ELR (cell line): ENCODE measurements around the gene CYP46A1.
A peak's percentile ranks its signal among the peaks of the same experiment; 100 is the strongest.
"Not testable (repeated sequence)": the region's sequence is repeated elsewhere in the genome, so short reads cannot be mapped to it uniquely, and the experiment has no call there.

ENCODE experiments used
- DNase-seq: peaks from one replicate; pipeline ENCODE4 v3.0.0-alpha.2; 2015; ENCODE audit warnings: low read depth

Gene CYP46A1

DNA sequence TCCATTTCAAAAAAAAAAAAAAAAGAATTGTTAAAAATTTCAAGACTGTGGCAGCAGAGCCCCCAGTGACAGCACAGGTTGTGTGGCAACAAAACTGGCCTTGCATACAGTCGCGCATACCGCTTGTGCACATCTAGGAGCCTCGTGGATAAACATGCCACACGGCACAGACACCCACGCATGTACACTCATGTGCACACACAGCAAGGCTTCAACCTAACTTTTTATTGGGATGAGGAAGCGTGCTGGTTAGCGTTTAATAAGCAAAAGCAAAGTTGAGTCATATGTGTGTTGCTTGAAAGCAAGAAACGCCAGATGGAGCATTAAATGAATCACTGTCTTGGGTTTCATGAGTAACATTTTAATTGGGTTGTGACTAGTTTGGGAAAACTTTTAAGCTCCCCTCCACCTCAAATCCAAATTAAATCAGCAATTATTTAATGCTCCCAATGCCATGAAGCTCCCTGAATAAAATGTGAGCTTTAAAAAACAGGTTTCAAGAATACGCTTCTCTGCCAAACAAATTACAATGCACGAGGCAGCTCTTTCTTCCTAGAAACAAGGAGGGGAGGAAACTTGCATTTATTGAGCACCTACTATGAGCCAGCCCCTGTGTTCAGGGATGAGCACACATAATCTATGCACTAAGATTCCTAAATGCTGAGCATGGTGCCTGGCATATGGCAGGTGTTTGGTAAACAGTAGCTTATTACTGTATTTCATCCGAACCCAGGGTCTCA lies 73.4 kb downstream of the CYP46A1 start:
- peak; percentile 100 for DNase-seq

DNA sequence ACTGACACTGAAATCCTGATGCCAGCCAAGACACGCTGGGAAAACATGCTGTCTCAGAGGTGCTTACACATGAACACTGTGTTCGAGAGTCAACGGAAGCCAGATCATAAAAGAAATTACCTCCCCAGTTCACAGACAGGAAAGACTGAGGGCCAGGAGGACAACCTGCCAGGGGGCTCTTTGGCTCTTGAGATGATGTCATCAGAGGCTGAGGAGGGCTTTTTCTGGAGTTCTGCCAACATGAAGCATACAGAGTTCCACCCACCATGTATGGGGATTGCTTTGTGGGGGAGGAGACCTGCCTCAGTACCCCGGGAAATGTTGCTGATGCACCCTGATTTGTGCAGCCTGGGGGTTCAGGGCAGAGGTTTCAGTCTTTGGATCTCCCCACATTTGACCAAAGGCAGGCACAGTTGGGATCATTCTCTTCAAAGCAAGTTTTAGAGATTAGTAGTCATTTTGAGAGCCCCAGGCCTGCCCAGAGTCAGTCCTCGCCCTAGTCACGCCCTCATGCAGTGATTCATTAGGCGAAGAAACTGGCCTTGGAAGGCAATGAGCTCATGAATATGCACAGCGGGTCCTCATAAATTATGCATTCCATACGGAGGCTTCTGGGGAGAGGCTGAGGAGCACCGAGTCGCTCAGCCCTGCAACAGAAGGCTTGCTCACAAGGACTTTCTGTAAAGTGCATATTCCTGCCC lies 74.2 kb downstream of the CYP46A1 start:
- DNase-seq: peak; percentile 100

DNA sequence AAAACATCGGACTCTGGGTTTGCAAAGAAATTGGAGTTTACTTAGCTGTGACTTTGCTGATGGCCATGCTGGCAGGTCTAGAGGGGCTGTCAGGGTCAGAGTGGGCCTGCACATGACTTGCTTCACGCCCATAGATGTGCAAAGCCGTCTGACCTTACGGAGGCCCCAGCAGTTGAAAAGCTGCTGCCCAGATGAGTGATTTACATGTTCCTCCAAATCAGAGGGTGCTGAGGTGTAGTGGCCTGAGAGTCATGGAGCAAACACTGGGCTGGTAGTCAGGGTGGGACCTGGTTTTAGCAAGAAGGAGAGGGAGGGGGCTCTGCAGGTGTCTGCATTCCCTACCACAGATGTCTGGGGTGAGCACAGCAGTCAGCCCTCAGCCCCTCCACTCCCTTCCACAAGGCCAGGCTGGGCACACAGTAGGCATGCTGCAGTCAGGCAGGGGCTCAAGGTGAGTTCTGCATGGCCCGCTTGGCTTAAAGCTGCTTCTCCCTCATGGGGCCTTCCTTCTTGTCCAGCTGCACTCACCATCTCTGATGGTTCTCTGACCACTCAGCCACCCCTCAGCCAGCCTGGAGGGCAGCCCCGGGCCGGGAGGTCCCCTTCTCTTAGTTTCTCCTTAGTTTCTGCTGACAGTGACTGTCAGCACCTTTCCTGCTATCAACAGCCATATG lies 74.9 kb downstream of the CYP46A1 start:
- DNase-seq: no peak

DNA sequence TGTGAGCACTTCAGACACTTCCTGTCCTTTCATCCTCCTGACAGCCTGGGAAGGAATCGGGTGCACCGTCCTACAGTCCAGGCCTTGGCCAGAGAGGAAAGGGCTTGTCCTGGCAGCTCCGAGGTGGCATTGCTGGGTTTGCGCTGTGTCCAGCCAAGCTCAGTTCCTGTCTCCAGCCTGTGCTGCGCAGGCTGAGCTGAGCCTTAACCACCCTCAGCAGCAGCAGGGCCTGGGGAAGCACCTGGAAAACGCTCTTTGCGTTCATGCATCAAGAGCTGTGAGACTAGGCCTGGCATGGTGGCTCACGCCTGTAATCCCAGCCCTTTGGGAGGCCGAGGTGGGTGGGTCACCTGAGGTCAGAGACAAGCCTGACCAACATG lies 75.4 kb downstream of the CYP46A1 start:
- no peak for DNase-seq

DNA sequence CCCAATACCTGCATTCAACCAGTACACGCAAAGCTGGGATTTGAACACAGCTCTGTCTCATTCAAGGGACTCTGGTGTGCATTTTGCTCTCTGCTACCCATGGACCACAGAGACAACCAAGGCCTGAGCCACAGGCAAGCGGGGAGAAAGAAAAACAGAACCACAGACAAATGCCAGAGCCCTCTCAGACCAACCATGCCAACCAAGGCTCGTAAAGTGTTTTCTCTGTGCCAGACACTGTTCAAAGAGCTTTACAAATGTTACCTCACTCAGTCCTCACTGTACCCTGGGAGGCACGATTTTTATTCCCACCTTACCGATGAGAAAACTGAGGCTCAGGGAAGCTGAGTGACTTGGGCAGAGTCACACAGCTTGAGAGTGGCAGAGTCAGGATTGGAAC lies 76.7 kb downstream of the CYP46A1 start:
- DNase-seq: no peak

DNA sequence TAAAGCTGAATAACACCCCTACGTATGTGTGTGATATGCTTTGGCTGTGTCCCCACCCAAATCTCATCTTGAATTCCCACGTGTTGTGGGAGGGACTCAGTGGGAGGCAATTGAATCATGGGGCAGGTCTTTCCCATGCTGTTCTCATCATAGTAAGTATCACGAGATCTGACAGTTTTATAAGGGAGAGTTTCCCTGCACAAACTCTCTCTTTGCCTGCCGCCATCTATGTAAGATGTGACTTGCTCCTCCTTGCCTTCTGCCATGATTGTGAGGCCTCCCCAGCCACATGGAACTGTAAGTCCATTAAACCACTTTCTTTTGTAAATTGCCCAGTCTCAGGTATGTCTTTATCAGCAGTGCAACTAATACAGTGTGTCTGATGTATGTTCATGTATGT lies 78.8 kb downstream of the CYP46A1 start:
- not testable (repeated sequence) for DNase-seq

DNA sequence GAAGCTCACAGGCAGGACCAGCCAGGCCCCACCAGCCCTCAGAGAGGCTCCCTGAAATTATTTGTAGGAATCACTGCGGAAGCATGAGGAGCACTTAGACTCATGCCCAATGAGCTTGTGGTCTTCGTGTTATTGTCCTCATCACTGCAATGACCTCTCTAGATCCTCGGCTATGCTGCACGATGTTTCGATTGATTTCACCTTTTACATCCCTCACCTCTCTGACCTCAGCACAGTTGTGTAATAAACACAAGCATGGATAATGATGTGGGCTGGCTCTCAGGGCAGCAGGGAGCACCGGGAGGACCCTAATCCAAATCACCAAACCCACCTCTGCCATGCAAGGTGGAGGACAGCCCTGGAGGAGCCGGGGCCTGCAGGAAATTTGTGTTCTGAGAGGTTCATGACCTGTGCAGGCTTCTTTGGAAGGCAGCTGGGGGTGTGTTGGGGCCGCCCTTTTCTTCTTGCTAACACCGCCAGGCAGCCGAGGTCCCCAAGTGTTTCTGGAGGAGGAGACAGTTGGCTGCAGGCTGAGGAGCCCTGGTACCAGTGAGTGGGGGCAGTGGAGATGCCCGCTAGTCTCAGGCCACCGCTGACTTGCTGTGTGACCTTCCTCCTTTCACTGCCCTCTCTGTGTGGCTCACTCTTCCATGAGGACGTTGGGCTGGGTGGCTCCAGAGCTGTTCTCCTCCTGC lies 79.6 kb downstream of the CYP46A1 start:
- DNase-seq: no peak

DNA sequence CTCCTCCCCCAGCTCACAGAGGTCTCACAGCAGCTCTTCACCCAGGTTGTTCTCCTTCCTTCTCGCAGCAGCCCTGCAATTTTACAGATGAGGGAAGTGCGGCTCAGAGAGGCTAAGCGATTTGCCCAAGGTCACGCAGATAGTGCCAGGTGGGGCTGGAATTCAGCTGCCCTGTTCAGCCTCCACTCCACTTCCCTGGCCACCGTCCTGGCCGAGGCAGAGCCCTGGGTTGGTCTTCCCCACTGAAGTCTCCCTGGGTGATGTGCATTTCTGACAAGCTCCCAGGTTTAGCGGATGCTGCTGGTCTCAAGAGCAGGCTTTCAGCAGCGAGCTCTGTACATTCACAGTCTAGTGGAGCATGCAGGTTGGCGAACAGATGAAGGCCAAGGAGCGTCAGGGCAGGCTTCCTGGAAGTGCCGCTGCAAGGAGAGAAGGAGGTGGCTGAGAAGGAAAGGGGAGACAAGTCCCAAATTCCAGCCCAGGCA lies 80.2 kb downstream of the CYP46A1 start:
- no peak for DNase-seq

DNA sequence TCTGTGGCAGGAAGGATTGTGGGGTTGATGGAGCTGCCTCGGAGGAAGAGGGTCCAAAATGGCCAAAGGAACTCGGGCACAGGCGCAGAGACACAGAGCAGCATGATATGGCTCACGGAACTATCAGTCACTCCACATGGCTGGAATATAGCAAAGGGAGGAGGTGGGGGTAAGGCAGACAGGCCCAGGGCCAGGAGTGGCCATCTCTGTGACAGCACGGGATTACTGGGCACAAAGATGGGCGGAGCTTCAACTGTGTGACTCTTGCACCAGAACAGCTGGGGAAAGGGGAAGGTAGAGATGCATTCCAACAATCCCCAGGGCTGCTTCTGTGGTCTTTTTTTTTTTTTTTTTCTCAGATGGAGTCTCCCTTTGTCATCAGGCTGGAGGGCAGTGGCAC lies 84.3 kb downstream of the CYP46A1 start:
- no peak for DNase-seq

DNA sequence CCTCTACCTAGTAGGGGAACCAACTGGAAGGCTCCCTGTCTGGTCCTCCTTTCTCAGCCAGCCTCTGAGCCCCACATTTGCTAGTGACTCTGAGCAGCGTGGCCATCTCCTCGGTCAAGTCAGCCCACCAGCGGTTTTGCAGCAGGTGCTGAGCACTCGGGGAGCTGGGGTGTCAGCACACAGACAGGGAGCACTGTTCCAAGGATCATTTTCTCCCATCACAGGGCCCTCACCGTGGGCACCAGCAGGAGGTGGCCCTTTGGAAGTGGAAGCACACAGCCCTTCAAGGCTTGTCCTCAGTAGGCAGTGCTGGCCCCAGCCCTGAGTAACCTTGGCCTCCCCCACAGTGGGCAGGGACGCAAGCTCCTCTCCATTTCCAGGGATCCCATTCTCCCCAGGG lies 85.0 kb downstream of the CYP46A1 start:
- no peak for DNase-seq

DNA sequence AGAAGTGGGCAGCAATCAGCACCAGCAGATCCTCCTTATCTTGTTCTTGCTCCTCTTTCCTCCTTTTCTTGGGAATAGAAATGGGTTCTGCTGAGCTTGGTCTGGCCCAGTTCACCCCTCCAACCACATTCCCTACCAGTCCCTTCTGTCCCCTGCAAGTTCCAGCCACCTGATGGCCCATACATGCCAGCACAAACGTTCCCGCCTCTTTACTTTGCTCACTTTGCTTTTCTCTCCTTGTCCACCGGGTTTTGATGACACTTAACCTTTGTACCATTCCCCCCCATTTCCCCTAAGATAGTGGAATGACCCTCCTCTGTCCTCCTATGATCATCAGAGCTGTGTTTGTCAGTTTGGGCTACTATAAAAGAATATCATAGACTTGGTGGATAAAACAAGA lies 85.7 kb downstream of the CYP46A1 start:
- no peak for DNase-seq

DNA sequence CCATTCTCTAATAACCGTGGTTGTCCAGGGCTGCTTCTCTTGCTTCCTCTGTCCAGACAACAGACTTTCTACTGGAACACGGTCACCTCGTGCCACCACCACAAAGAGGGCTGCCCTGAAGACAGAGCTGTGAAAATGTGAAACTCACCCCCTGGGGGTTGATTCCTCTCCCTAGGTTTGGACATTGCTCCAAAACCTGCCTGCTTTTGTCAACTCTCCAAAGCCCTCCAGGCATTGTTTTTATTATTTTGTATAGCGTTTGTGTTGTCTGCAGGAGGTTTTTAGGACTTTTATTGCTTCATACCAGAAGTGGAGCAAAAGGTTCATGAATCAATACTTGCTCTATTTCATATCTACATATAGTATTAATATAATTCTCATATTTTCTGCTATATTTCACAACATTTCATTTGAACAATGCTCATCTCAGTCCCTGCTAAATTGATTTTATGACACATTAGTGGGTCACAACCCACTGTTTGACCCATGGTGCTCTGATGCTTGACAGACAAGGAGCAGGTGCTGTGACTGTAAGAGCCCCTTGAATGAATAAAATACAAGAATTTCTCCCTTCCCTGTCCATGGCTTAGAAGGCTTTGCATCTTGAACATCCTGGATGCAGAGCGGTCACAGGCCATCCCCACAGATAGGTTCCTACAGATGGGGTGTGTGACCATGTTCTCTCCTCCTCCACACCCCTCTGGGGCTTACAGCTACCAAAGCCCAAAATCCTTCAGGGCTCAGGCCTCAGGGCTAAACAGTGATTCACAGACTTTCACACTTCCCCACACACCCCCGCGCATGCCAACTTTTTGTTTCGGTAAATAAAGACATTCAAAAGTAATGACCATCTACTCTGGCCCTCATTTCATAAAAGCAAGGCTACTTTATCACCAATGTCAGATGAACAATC lies 88.5 kb downstream of the CYP46A1 start:
- DNase-seq: peak; percentile 71

DNA sequence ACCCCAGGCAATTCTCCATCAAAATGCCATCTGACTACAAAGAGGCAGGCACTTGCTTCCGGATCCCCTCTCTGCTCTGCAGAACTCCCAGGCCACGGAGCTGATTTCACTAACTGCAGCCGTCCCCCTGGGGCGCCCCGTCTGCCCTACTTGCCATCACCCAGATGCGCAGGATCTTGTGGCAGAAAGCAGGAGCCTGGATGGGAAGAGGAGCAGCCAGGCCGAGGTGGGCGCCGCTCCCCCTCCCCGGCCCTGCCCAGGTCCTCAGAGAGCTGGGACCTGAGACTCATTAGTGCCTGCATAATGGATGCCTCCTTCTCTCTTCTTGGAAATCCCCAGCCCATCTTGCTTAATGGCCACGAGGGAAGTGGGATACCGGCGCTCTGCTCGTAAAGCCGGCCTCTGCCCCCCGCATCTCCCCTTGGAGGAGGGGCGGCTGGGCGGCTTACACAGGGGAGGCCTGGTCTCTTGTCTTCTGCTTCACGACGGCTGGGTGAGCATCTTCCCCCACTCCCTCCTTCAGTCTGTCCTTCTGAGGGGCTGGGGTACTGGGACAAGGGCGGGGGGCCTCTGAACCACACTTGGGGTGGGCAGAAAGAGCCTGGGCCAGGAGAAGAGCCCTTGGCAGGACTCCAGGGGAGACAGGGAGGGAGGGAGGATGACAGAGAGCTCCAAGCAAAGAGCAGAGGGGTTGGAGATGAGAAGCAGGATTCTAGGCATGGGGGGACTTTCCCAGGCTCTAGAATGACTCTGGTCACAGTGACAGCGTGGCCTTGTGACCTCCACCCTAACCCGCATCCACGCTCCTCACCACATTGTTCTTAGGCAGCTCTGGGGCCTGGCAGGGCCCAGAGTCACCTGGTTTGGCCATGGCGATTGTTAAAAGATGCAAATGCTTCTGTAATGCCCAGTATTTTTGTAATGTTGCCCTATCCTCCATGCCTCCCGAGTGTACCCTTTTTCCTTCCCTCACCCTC lies 89.7 kb downstream of the CYP46A1 start:
- no peak for DNase-seq

DNA sequence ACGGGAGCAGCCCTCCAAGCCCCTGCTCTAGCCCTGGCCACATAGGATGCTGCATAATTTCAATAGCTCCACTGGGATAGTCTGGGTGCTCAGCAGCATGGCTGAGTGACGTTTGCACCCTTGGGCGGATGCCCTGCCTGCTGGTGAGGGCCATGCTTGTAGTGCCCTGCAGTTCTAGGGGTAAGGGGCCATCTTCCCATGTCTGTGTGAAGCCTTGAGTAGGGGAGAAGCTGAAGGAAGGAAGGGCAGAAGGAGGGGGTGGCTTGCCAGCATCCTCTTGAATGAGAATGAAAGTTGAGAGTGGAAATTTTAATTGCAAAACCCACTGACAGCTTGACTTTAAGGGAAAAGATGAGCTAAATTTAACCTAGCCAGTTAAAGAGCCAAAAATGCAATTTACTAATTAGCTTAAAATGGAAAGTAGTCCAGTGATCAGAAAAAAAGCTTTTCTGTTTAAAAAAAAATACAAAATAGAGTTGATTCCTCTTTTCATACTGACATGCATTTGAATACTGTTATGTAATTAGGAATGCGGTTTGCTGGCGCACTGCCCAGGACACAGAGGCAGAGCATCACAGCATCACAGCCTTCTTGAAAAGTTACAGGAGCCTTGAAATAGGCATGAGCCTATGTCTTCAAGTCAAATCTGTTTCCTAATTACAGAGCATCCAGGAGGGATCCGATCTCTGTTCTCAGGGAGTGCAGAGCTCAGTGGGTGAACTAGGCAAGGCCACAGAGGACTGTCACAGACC lies 90.6 kb downstream of the CYP46A1 start:
- peak; percentile 57 for DNase-seq

DNA sequence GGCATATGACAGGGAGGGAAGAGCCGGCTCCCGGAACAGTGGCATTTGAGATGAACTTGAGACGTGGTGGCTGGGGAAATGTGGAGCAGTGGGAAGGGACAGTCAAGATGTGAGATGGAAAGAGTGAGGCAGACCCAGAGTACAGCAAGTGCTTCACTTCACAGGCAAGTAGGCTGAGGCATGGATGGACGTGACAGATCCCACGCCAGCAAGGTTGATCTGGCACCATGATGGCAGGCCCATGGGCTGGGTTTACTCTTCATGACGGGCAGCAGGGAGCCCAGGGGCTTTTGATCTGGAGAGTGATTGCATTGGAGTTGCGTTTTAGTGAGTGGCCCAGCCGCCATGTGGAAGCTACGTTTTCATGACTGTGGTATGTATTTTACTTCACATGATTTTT lies 91.3 kb downstream of the CYP46A1 start:
- DNase-seq: no peak
